GM18526 (cell line): ENCODE results near the gene FADS6.
A peak's percentile ranks its signal among the peaks of the same experiment; 100 is the strongest.

Source experiments
- POLR2A ChIP-seq: IDR thresholded peaks from 3 replicates; pipeline ENCODE4 v1.6.1; 2011; ENCODE audit not compliant: insufficient read length; ENCODE audit errors: extremely low read depth

FADS6 gene

GRCh38 chr17:74875155-74875976 is 18.1 kb downstream of the FADS6 start:
- no peak for TF ChIP-seq POLR2A

DNA sequence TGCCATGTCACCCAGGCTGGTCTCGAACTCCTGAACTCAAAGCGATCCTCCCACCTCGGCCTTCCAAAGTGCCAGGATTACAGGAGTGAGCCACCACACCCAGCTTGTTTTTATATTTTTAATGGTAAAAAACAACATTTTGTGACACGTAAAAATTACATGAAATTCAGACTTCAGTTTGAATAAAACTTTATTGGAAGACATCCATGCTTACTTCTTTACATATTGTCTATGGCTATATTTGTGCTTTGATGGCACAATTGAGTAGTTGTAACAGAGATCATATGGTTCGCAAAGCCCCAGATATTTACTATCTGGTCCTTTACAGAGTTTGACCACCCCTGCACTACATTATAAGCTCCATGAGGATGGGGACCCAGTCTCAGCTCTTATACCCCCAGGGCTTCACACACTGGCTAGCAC is 18.8 kb downstream of the FADS6 start:
- TF ChIP-seq POLR2A: no peak

DNA sequence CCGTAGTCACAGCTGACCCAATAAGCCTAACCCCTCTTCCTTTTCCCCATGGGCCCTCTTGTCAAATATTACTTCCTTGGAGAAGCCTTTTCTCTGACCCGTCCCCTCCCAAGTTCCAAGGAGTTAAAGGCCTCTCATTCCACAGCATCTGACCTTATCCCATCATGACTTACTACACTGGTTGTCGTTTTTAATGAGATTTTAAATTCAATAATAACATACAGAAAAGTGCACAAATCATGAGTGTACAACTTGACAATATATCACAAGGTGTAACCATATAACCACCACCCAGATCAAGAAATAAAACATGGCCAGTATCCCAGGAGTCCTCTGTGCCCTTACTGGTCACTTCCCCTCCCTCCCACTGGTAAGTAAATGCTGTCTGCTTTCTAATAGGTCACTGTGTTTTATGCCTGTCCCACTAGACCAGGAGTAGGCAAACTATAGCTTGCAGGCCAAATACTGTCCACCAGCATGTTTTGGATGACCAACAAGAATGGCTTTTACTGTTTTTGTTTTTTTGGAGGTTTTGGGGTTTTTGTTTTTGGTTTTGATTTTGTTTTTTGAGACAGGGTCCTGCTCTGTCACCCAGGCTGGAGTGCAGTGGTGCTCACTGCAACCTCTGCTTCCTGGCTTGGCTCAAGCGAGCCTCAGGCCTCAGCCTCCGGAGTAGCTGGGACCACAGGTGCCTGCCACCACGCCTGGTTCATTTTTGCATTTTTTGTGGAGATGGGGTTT is 19.4 kb downstream of the FADS6 start:
- TF ChIP-seq POLR2A: no peak

DNA sequence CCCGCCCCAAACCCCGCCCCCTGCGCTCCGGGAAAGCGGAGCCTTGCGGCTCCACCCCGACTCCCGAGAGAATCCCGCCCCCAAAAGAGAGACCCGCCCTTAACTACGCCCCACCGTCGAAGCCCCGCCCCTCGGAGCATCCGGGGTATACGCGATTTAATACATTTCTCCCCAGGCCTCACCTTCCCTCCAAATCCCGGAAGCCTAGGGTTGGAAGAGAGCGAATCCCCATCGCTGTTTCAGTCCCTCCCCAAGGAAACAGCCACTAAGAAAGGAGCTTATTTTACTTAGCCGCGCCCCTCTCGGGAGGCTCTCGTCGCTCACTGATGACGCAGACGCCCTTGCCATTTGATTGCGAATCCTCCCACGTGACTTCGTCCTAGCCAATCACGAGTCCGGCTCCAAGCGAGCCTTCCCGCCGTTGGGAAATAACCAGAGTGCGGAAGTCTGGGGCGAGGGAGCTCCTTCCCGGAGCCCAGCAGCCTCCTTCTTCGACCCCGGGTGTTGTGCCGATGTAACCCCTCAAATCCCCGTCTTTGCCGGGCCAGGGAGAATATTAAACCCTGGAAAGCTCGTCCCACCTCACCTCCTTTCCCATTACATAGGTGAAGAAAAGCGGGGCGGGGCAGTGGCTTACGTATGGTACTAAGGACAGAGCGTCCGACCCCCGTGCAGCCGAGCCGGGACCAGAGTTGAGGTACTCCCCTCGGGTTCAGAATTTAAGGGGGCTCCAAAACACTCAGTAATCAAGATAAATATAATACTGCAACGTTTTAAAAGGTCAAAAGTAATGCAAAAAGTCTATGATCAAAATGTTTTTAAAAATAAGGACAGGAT is 20.2 kb downstream of the FADS6 start:
- peak; percentile 98 for TF ChIP-seq POLR2A

GRCh38 chr17:74872313-74873036 is 21.0 kb downstream of the FADS6 start, which contains the start of gene FDXR:
Gene FDXR, minus strand, starts transcription at chr17:74872994. Its CDS starts 50 bp downstream, at chr17:74872944.
- TF ChIP-seq POLR2A: peak; percentile 92

DNA sequence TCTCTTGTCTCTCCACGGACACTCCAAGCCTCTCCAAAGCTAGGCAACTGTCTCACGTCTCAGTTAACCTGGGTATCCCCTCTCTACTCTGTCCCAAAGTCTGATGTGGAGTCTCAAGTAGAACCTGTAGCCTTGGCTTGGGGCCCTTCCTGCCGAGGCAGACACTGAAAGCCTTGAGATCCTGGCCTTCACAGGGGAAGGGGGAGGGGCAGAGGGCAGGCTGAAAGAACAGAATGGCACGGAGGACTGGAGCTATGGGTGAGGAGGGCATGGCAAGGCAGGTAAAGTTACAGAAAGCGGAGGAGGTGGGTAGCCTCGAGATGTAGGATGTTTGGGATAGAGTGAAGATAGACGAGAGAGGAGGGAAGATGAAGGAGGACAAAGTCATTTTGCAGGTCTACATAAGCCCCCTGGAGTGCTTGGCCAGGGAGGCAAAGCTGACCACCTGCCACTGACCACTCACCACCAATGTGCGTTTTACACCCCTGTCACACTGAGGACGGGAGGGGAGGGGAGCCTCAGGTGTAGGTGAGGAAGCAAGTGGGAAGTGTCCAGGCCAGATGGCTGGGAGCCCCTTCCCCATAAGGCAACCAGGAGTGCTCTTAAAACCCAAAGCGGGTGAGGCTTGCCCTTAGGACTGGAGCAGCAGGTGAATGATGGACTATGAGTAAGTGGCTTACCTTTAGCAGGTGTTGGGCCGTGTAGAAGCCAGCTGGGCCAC is 21.9 kb downstream of the FADS6 start:
- no peak for TF ChIP-seq POLR2A

DNA sequence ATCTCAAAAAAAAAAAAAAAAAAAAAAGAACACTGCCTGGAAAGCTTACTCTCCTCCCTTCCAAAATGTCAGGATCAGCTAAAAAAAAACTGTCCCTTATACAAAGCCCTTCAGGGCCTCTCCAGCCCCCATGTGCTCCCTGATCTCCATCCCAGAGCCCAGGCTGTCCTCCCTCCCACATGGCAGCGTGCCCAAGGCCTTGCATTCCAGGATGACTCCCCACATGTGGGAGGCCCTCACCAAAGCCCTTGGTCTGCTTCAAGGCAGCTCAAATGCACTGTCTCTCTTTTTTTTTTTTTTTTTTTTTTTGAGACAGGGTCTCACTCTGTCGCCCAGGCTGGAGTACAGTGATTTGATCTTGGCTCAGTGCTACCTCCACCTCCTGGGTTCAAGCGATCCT is 22.9 kb downstream of the FADS6 start:
- no peak for TF ChIP-seq POLR2A

DNA sequence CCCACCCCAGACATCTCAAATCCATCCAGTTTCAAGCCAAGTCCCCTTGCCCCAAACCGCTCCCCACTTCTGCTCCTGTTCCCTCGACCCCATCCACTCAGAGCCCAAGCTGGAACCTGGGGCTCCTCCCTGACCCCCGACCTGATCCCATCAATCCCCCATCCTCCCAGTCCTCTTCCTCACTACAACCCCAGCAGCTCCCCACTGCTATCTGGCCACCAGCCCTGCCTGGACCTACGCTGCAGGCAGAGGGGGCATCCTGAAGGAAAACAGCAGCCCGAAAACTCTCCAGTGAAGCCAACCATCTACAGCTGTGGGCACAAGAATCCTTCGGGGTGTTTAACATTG is 24.6 kb downstream of the FADS6 start:
- TF ChIP-seq POLR2A: no peak

- no peak for TF ChIP-seq POLR2A
Measured at GRCh38 chr17:74868251-74868907, 25.1 kb downstream of the FADS6 start.

- no peak for TF ChIP-seq POLR2A
Measured at GRCh38 chr17:74866198-74866835, 27.1 kb downstream of the FADS6 start.

- no peak for TF ChIP-seq POLR2A
Measured at GRCh38 chr17:74865504-74866197, 27.8 kb downstream of the FADS6 start.

DNA sequence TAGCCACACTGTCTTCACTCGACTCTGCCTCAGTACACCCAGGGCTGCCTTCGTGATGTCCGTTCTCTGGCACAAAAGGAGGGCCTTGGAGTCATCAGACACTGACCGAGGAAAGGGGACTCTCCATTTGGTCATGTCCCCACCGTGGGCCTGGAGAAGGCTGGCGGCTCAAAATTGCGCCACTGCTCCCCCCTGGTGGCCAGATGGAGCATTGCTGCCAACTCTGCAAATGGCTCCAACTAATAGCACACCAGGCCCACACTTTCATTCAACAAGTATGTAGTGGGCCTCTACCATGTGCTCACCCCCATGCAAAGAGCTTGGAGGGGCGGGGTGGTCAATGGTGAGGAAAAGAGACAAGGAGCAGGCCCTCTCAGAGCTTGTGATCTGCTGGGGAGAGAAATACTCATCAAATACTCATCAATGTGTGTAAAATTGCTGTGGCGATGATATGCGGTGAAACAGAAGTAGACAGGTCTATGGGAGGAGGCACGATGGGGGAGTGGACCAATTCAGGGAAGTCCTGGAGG is 28.5 kb downstream of the FADS6 start:
- no peak for TF ChIP-seq POLR2A
